ENCODE measurements around the gene SCN10A.

The SCN10A gene

GRCh38 chr3:38722781-38723568, 93.0 kb downstream of the SCN10A start:
- in situ Hi-C loops (cut with MboI; ENCODE audit: low sequenced_read_pairs) = no loop called here

DNA sequence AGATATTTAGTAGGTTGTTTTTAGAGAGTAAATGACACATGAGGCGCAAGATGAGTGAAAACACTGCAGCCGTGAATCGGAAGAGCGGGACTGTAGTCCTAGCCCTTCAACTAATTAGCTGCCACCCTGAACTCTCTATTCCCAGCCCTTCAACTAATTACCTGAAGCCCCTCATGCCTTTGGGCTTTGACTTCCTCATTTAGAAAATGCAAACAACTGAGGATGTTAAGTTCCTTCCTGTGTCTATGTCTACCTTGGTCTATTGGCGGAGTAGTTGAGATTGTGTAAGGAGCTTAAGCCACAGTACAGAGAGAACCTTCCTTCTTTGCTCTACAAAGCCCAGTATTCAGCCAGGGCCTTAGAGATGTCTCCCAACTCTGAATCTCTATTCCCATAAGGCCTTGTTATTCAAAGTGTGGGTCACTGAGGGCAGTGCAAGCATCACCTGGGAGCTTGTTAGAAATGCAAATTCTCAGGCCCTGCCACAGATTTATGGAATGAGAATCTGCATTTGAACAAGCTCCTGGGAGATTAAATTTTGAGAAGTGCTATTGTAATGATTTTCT, 94.7 kb downstream of the SCN10A start:
- in situ Hi-C loops (cut with MboI; ENCODE audit: low sequenced_read_pairs) = no loop called here

DNA sequence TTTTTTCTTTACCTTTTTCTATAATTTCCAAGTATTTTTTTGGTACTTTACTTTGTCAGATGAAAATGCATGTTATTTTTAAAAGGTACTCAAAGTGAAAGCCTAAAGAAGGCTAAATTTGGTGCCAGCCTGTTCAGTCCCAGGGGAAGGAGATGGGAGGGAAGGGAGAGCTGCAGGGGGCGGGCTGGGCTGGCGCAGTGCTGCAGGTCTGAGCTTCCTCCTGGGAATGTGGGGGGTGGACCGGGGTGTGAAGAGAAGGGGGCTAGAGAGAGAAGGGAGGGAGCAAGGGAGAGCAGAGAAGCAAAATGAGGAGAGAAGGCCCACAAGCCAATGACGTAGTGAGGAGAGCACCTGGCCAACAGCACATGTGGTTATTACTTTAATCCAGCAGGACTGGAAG, 95.6 kb downstream of the SCN10A start:
- in situ Hi-C loops (cut with MboI; ENCODE audit: low sequenced_read_pairs) = no loop called here

- in situ Hi-C loops (cut with MboI; ENCODE audit: low sequenced_read_pairs) = no loop called here
These were observed 98.4 kb downstream of the SCN10A start for GRCh38 chr3:38717355-38718240.

DNA sequence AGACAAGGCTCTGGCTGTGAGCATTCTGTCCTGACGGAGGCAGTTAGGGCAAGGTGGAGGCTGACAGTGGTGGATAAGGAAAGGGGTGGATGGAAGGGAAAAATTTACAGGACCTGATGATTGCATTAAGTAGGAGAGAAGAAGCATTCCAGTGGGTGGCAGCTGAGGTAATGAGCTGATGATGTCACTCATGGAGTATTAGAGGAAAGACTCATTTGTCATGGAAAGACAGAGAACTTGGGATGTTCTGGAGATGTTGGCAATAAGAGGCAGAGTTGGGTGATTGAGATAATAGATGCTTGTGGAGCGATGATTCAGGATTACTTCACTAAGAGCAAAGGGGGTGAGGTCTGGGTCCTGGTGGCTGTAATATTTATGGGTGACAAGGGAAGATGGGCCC, 102.9 kb downstream of the SCN10A start:
- in situ Hi-C loops (cut with MboI; ENCODE audit: low sequenced_read_pairs) = no loop called here

GRCh38 chr3:38711321-38711720, 104.7 kb downstream of the SCN10A start:
- in situ Hi-C loops (cut with MboI; ENCODE audit: low sequenced_read_pairs) = no loop called here

- in situ Hi-C loops (cut with MboI; ENCODE audit: low sequenced_read_pairs) = no loop called here
These were observed 108.3 kb downstream of the SCN10A start for GRCh38 chr3:38707730-38708129.

- in situ Hi-C loops (cut with MboI; ENCODE audit: low sequenced_read_pairs) = no loop called here
These were observed 109.1 kb downstream of the SCN10A start for GRCh38 chr3:38706961-38707360.

- in situ Hi-C loops (cut with MboI; ENCODE audit: low sequenced_read_pairs) = no loop called here
These were observed 113.8 kb downstream of the SCN10A start for GRCh38 chr3:38702231-38702630.

DNA sequence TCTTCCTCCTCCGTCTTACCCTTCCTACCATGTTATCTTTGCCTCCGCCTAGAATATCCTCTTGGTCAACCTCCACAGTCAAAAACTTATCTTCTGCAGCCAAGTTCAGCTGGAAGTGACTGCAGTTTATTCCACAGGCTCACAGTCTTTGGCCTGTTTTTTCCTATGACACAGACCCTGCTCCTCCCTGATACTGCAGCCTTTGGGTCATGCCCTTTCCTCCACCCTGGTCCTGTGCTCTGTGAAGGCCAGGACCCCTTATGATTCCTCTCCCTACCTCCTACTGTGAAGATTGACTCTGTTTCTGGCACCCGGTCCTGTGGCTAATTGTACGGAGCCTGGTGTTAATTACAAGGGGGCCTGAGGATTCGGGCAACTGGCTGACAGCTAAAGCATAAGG, 117.3 kb downstream of the SCN10A start:
- in situ Hi-C loops (cut with MboI; ENCODE audit: low sequenced_read_pairs) = no loop called here

- in situ Hi-C loops (cut with MboI; ENCODE audit: low sequenced_read_pairs) = no loop called here
These were observed 118.0 kb downstream of the SCN10A start for GRCh38 chr3:38698061-38698460.

DNA sequence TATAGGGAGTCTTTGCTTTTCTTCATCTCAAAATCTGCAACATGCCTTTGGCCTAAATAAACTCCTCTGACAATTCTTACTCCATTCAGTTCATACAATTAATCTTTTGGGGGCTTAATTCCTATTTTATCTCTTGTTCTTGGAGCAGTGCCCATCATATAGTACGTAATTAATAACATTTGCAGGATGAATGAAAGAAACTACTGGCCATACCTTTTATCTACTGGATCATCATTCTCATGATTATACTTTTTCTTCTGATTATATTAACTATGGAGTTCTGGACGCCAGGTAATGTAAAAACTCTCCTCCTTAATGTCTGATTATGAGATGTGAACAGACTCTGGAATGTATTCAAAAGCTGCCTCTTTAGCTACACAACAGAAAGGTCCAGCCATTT, 120.0 kb downstream of the SCN10A start:
- in situ Hi-C loops (cut with MboI; ENCODE audit: low sequenced_read_pairs) = no loop called here

GRCh38 chr3:38690185-38690584, 125.8 kb downstream of the SCN10A start:
- in situ Hi-C loops (cut with MboI; ENCODE audit: low sequenced_read_pairs) = no loop called here

GRCh38 chr3:38689774-38690173, 126.2 kb downstream of the SCN10A start:
- in situ Hi-C loops (cut with MboI; ENCODE audit: low sequenced_read_pairs) = no loop called here

DNA sequence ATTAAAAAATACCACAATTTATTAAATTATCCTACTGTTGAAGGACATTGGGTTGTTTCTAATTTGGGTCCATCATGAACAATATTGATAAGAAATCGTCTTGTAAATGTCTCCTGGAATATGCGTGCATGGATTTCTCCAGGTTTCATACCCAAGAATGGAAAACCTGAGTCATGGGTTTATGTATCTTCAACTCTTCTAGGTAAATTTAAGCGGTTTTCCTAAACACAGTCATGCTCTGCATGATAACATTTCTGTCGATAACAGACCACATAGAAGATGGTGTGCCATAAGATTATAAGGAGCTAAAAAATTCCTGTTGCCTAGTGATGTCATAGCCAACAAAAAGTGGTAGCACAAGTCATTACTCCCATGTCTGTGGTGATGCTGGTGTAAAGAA, 126.7 kb downstream of the SCN10A start:
- in situ Hi-C loops (cut with MboI; ENCODE audit: low sequenced_read_pairs) = no loop called here

GRCh38 chr3:38687321-38687720, 128.7 kb downstream of the SCN10A start:
- in situ Hi-C loops (cut with MboI; ENCODE audit: low sequenced_read_pairs) = no loop called here

DNA sequence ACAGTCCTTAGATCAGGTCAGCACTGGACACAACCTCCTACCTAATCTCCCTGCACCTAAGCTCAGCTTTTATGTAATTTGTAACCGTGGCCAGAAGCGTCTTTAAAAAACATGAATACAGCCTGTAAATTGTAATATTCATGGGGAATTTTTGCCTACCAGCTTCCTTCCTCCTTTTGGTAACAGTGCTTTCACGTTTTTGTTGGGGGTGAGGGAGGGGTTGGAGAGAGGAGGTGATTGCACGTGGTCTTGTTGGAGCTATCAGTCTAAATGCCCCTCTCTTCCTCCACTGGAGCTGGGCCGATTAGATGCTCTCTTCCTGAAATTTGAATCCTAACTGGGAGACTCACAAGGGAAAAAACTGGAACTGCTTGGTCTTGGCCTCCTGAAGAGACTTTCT, 131.5 kb downstream of the SCN10A start:
- in situ Hi-C loops (cut with MboI; ENCODE audit: low sequenced_read_pairs) = no loop called here

DNA sequence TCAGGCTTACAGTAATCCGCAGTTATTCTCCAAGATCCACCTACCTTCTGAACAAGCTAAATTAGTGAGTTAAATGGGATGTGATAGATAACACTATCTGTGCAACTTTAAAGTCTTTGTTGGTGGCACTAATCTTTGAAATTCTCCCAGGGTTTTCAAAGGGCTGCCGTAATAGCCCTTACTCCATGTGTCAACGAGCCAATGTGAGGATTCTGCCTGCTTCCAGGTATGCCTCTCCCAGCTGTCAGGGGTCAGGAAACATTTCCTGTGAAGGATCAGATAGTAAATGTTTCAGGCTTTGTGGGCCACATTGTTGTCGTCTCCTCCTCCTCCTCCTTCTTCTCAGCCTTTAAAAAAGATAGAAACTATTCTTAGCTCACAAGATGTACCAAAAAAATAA, 146.3 kb downstream of the SCN10A start:
- in situ Hi-C loops (cut with MboI; ENCODE audit: low sequenced_read_pairs) = no loop called here

GRCh38 chr3:38662544-38662943, 153.5 kb downstream of the SCN10A start:
- in situ Hi-C loops (cut with MboI; ENCODE audit: low sequenced_read_pairs) = no loop called here

GRCh38 chr3:38658841-38659240, 157.2 kb downstream of the SCN10A start:
- in situ Hi-C loops (cut with MboI; ENCODE audit: low sequenced_read_pairs) = no loop called here

- in situ Hi-C loops (cut with MboI; ENCODE audit: low sequenced_read_pairs) = no loop called here
These were observed 158.6 kb downstream of the SCN10A start for GRCh38 chr3:38657369-38657768.

Data from hTERT RPE-1 (cell line).